Activated CD4-positive, alpha-beta T cell treated with anti-CD3 and anti-CD28 coated beads for 48 hours (primary cell): ENCODE data around the gene RAX2.
A peak's percentile ranks its signal among the peaks of the same experiment; 100 is the strongest.
"Not testable (repeated sequence)": the region's sequence is repeated elsewhere in the genome, so short reads cannot be mapped to it uniquely, and the experiment has no call there.

Experiments used
- DNase-seq: peaks from one replicate; pipeline ENCODE4 v3.0.0-alpha.2; 2020

RAX2 gene

DNA sequence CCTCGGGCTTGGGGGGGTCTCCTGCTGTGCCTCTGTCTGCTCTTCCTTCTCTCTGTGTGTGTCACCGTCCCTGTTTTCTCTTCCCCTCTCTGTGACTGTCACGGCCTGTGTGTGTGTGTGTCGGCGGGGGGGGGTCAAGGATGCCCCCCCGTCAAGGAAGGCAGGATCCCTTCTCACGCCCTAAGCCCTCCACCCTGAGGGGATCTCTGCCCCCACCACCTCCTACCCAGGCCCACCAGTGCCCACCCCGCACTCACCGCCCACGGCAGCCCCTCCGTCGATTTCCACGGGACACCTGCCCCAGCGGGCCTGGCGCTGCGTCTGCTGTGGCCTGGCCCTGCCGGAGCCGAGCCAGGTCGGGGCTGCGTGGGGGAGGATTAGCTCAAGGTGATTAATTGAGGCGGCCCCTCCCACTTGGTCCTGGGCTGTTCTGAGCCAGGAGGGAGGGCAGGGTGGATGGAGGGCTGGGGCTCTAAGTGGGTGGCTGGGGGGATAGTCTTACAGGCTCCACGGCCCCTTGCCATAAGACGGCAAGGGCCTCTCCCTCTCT, at the start of gene RAX2:
Gene RAX2 (minus strand): TSS at position 323 of the 550 bp plus-strand sequence. CDS start 486 bp downstream, outside the sequence.
- DNase-seq = no peak

DNA sequence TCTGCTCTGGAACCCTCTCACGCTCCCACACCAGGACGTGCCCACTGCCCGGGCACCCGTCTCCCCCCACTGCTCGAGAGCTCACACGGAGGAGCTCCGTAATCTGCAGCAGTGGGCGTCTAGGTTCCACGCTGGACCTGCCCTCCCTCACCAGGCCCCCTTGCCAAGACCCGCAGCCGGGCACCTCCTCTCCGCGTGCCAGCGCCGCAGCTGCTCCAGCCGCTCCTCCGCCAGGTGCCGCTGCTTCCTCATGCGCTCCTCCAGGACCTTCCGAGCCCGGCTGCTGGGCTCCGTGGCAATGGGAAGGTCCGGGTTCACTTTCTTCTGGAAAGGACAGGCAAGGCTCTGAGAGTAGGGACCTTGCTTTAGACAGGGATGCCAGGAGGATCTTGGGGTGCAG, 49.1 kb upstream of the RAX2 start:
- DNase-seq = no peak

DNA sequence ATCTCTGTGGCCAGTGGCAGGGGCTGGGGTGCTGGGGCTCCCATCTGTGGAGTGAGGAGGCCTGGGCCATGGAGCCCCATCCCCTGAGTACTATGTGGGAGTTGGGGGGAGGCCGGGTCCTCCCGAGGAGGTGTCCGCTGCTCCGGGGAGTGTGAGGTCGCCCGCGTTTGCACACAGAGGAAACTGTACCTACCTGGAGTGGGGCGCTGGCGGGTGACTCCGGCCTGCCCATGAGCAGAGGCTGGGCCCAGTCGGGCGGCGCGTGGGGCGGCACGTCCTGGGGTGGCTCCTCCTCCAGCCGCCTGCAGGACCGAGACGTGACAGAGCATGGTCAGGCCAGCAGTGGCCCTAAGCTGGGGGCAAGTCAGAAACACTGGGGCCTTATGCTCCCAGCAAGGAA, 48.0 kb upstream of the RAX2 start:
- DNase-seq = no peak

GRCh38 chr19:3818918-3819317, 46.9 kb upstream of the RAX2 start:
- no peak for DNase-seq

DNA sequence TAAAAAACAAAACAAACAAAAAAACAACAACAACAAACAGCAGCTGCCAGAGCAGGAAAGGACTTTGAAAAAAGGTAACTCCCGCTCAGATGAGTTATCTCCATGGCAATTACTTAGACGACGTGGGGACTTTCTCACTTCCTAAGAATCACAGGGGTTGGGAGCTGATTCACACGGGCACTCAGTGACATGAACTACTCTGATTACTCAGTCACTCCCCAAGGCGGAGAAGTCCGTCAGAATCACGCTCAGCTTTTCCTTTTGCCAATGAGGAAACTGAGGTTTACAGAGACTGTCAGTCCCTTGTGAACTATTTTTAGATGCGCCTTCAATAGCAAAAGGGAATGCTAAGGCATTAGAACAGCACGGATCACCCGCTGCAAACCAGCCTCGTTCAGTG, 46.4 kb upstream of the RAX2 start:
- DNase-seq = peak; percentile 67

DNA sequence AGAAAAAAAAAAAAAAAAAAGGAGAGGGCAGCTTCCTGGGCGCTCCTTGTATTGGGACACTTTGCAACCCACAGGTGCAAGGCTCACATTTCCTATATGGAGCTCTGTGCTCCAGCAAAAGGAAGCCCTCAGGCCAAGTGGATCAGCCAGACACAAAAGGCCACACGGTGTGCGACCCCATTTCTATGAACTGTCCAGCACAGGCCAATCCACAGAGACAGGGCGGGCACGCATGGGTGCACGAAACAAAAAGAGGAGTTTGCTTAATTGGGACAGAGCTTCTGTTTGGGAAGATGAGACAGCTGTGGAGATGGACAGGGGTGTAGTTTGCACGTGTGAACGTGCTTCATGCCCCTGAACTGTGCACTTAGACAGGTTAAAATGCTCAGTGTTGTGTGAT, 45.7 kb upstream of the RAX2 start:
- DNase-seq = no peak

GRCh38 chr19:3816566-3817218, 44.7 kb upstream of the RAX2 start:
- no peak for DNase-seq

DNA sequence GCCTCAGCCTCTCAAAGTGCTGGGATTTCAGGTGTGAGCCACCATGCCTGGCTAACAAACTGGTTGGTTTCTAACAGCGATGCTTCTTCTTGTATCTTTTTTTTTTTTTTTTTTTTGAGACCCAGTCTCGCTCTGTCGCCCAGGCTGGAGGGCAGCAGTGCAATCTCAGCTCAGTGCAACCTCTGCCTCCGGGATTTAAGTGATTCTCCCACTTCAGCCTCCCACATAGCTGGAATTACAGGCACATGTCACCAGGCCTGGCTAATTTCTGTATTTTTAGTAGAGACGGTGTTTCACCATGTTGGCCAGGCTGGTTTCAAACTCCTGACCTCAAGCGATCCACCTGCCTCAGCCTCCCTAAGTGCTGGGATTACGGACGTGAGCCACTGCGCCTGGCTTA, 44.1 kb upstream of the RAX2 start:
- not testable (repeated sequence) for DNase-seq

- no peak for DNase-seq
These were observed 42.6 kb upstream of the RAX2 start for GRCh38 chr19:3814648-3815047.

DNA sequence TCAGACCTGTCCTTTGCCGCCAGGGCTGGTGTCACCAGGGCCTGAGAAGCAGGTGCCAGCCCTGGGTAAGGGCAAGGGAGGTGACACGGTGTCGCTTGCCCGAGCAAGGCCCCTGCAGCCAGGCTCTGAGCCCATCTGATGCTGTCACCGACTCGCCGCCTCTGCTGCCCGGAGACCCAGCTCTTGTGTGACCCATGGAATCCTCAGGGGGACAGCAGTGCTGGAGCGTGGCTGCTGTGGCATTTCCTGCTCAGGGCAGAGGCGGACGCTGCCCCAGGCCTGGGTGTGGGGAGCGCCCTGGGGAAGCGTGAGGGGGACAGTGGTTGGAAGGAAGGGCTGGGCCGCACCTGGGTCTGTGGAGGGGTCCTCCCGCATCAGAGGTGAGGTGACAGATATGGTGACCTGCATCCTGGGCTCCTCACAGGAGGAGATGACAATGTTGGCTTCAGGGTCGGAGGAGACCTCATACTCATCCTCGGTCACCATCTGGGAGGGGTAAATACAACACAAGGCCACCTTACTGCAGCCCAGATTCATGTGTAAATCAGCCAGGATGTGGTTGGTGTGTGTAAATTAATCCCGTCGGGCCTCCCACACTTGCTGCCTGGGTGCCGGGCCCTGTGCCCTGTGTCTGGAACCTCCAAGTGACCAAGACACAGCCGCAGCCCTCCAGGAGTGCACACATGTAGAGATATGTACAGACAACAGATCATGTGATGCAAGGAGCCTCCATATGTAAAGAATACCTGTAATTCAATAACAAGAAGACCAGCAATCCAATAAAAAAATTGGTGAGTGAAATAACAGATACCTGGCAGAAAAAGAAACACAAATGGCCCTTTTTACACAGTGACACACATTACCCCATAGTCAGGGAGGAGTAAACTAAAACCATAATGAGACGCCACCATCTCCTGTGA, 41.7 kb upstream of the RAX2 start:
- no peak for DNase-seq

DNA sequence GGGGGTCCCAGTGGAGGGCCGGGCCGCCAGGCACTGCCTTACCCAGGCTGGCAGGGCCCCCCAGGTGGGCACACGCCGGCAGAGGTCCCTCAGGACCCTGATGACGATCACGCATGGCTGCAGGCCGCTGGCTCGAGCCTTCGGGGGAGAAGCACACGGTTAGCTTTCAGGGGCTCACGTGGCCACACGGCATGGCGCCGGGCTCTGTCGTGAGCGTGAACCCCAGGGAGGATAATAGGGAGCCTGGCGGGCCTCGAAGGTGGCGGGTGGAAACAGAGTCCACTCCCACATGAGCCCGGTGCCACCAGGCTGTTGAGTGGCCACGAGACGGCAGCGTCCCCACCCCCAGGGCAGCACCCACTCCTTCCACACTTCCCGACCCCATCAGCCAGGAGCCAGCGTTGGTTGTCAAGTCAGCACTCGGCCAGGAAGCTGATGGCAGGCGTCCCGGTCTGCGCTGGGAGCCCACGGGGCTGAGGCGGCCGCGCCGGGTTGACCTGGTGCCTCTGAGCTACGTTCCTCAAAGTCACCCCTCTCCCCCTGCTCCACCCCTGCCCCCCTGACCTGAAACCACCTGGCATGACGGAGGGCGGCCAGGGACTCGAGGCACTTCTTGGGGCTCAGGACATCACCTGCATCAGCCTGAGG, 38.8 kb upstream of the RAX2 start:
- DNase-seq = no peak

DNA sequence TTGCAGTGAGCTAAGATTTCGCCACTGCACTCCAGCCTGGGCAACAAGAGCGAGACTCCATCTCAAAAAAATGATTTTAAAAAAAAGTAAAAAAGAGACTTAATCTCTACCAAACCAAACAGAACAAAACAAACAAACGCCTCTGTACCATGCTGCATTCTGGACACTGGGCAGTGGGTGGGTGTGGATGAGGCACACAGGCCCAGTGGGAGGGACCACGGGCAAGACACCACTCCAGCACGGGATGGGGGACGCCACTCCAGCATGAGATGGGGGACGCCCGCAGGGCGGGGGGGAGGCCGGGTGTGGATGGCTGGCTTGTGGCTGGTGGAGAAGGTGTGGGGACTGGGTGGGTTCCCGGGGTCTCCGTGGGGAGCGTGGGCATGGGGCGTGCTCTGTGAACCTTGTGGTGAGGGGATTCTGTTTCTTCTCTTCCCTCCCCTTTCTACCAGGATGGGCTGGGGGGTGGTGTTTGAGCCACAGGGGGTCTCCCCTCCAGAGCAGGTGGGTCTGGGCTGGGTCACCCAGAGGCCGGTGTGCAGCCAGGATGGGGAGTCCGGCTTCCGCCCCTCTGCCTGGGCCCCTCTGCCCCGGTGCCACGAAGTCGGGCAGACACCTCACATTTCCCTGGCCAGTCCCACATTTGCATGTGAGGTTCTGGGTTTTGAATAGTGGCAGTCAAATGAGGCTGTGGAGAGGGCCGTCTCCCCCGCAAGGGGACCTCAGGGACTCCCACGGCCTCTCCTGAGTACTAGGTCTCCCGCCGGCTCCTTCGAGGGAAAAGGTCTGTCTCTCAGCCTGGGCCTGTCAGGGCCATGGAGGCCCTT, 38.1 kb upstream of the RAX2 start:
- no peak for DNase-seq

- DNase-seq = no peak
These were observed 36.6 kb upstream of the RAX2 start for GRCh38 chr19:3808420-3809143.

GRCh38 chr19:3807574-3808354, 35.7 kb upstream of the RAX2 start:
- DNase-seq = no peak

DNA sequence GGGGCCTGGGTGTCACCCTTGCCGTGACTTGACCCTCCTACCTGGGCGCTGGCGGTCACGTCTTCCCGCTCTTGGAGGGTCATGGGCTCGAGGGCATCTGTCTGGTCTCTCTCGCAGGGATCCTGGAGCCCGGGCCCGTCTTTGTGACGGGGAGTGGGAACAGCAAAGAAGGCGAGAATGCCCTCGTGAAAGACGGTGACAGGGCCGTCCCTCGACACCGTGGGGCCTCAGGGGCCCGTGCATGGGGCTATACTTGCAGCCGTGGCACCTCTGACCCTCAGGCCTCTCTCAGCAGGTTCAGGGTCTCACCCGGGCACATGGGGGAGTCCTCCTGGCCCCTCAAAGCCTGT, 35.1 kb upstream of the RAX2 start:
- no peak for DNase-seq

GRCh38 chr19:3805859-3806258, 33.8 kb upstream of the RAX2 start:
- no peak for DNase-seq

DNA sequence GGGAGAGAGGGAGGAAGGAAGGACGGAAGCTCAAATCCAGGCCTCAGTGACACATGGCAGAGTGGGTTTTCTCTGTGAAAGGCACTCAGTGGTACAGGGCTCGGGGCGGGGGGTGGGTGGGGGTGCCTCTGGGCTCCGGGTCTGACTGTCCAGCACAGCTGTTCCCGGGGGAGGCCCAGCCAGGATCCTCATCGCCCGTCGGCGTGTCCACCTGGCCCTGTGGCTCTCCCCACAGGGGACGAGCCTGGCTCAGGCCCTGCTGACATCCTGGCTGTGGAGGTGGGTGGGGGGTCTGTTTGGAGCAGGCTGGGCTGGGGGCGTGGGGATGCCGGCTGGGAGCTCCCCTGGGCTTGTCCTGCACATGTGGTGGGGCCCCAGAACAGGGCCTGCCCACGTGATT, 32.4 kb upstream of the RAX2 start:
- DNase-seq = no peak

DNA sequence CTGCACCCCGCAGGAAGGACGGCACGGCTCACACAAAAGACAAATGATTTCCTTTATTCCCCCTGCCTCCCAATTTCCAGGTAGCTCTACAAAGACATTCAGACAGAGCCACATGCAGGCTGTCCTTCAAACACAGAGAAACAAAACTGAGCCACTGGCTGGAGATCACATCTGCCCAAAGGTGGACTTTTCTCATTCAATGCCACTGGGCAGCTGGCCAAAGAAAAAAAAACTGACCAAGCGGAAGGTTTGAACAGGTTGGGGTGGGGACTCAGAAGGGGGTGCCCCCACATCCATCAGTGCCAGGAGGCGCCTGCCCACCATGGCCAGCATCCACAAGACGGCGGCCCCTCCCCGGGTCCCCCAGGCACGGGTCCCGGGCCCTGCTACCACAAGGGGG, 32.0 kb upstream of the RAX2 start:
- DNase-seq = no peak

DNA sequence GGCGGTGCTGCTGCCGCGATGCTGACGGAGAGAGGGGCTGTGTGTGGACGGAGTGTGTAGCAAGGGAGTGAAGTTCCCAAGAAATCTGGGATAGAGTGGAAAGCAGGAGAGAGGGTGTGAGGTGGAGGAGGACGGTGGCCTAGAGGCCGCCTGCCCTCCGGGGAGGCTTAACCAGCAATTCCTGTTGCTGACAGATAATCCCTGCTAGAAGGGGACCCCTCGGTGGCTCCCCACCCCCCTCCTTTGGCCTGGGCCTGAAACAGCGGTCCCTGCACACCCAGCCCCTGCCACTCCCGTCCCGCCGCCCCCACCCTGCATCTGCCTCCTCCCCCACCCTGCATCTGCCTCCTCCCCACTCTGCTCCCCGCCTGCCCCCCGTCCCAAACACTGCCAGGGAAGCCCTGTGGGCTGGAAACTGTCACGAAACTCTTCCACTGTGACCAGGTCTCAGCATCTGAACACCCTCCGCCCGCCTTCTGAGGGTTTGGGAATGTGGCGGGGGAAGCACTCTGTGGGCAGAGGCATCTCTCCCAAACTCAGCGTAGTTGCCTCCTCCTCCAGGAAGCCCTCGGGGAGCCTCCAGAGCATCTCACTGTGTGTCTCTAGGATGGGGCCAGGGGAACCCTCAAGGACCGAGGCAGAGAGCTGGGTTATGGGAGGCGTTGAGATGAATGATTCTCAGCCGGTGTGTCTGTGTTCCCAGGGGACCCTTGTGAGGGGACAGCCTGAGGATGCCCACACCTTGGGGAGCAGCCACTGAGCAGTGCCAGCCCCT, 31.3 kb upstream of the RAX2 start:
- no peak for DNase-seq

DNA sequence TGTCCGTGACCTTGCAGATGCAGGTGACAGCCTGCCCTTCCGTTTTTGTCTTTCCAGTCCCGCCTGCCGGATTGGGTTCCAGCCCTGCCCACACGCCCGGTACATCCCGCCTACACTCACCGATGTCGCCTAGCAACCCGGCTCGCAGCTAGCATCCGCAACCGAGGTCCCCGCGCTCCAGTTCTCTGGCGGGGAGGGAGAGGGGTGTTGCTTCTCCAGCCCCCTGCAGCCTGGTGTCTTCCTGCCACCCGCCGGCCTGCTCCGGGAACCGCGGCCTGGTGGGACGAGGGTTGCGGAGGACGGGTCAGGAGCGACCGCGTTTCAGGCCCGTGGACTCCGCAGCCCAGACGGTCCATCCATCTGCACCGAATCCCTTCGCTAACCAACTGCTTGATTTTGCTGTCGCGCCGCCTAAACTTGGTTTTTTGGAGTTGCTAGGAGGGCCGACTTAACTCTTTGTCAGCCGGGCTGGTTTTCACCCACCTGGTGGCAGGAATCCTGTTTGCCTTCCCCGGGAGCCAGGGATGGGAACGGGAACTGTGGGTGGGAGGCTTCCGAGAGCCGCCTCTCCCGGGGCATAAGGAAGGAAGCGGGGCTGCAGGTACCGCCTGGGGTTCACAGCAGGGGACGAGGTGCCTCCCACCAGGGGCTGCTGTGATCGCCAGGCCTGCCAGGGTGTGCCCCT, 29.5 kb upstream of the RAX2 start:
- DNase-seq = peak; percentile 61
